SJSA1 (cell line): Measurements from ENCODE around the gene NSDHL. TPM values are rescaled to one million over a fixed set of nuclear protein-coding genes. Genes with fewer than 3 reads are reported as not detected.

Source experiments
- DNase-seq, 2 experiments: peaks; one replicate each; pipeline ENCODE4 v3.0.0-alpha.2; 2015 to 2020; ENCODE audit warnings: low spot score in 2 of 2, low read depth in 1 of 2
- H3K27ac ChIP-seq: fragments of 250-450 bp; sonication (Bioruptor Pico); 2 replicates; pipeline ENCODE4 v1.5.1; 2020; ENCODE audit warnings: mild to moderate bottlenecking, moderate library complexity
- H3K27me3 ChIP-seq: fragments of 250-450 bp; sonication (Bioruptor Pico); replicated peaks from 2 replicates; pipeline ENCODE4 v1.5.1; 2020; ENCODE audit warnings: mild to moderate bottlenecking, moderate library complexity
- H3K36me3 ChIP-seq: fragments of 250-450 bp; sonication (Bioruptor Pico); 2 replicates; pipeline ENCODE4 v1.5.1; 2020; ENCODE audit warnings: mild to moderate bottlenecking
- H3K4me1 ChIP-seq: fragments of 250-450 bp; sonication (Bioruptor Pico); replicated peaks from 2 replicates; pipeline ENCODE4 v1.6.1; 2021; ENCODE audit warnings: mild to moderate bottlenecking
- H3K4me3 ChIP-seq: fragments of 250-450 bp; sonication (Bioruptor Pico); 2 replicates; pipeline ENCODE4 v1.5.1; 2020; ENCODE audit warnings: mild to moderate bottlenecking
- H3K9me3 ChIP-seq: fragments of 250-450 bp; sonication (Bioruptor Pico); replicated peaks from 2 replicates; pipeline ENCODE4 v1.5.1; 2020; ENCODE audit warnings: mild to moderate bottlenecking
- total RNA-seq: library from RNA; depleted of rRNA; stranded (reverse); fragments of >200 nt; shearing (Covaris generic); gene quantifications from 2 replicates; pipeline ENCODE4 v1.2.3, GENCODE V29; 2014; rRNA removed

Gene NSDHL
- total RNA-seq, 1 experiment from 2014 or later: 12.7 TPM

- Histone ChIP-seq H3K27ac (no peak overlapping the region), H3K36me3 (no peaks in the 10 kb centered on the region), H3K4me1 (no peaks in the 10 kb centered on the region), H3K4me3 (no peak overlapping the region), H3K27me3 (no peaks in the 10 kb centered on the region), H3K9me3 (no peaks in the 10 kb centered on the region)
- DNase-seq: no peak
Observed at GRCh38 chrX:152918707-152919106, 87.8 kb downstream of the NSDHL start.

Other genes with a start within 250 kb of the NSDHL start
- 0.11 TPM in 1 of 2 replicates, not detected in the other for gene GABRQ, start 193.2 kb upstream of the NSDHL start, total RNA-seq
- 0.34 TPM in 1 of 2 replicates, not detected in the other for gene MAGEA3, start 132.3 kb upstream of the NSDHL start, total RNA-seq
- not detected in 2 replicates for gene CSAG2, start 121.8 kb upstream of the NSDHL start, total RNA-seq
- not detected in 2 replicates for gene MAGEA2B, start 116.4 kb upstream of the NSDHL start, total RNA-seq
- not detected in 2 replicates for gene CSAG1, start 97.3 kb upstream of the NSDHL start, total RNA-seq
- gene MAGEA12, start 97.3 kb upstream of the NSDHL start, total RNA-seq: not detected in 2 replicates
- gene MAGEA2, start 77.2 kb upstream of the NSDHL start, total RNA-seq: not detected in 2 replicates
- not detected in 2 replicates for gene CSAG3, start 71.8 kb upstream of the NSDHL start, total RNA-seq
- 0.08 TPM in 1 of 2 replicates, not detected in the other for gene MAGEA6, start 61.4 kb upstream of the NSDHL start, total RNA-seq
- gene CETN2, start 306 bp upstream of the NSDHL start, total RNA-seq: 33.8 and 53.2 TPM in 2 replicates
- gene ZNF185, start 67.0 kb downstream of the NSDHL start, total RNA-seq: 9.8 and 10.1 TPM in 2 replicates
- gene PNMA5, start 163.1 kb downstream of the NSDHL start, total RNA-seq: 0.08 TPM in 1 of 2 replicates, not detected in the other
- gene PNMA3, start 225.4 kb downstream of the NSDHL start, total RNA-seq: not detected in 2 replicates
- not detected in 2 replicates for gene PNMA6A, start 241.4 kb downstream of the NSDHL start, total RNA-seq